HG02885 (cell line): ENCODE data around the gene AGBL4.

Experiments used
- ATAC-seq: cut with Tn5 transposase; IDR thresholded peaks from one replicate; pipeline ENCODE4 v1.9.1; 2021; ENCODE audit warnings: mild to moderate bottlenecking; ENCODE audit not compliant: unreplicated experiment, poor library complexity

The AGBL4 gene

DNA sequence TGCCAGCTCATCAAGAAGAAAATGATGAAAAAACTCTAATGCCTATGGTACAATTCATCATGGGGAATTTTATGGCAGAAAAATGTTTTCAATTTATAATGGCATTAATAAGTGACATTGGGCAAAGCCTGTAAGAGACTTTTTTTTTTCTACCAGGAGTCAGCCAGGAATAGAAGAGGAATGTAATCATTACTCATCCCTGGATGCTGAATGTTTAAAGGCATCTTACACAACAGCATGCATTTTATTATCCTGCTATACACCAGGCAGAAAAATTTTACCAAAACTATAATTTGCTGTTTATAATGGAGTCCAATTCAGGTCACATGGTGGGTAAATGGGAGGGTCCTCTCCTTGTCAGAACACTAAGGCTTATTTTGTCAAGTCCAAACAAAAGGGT is 1057.2 kb downstream of the AGBL4 start:
- no peak for ATAC-seq

GRCh38 chr1:48960320-48960719 is 1063.4 kb downstream of the AGBL4 start:
- ATAC-seq, result no peak

DNA sequence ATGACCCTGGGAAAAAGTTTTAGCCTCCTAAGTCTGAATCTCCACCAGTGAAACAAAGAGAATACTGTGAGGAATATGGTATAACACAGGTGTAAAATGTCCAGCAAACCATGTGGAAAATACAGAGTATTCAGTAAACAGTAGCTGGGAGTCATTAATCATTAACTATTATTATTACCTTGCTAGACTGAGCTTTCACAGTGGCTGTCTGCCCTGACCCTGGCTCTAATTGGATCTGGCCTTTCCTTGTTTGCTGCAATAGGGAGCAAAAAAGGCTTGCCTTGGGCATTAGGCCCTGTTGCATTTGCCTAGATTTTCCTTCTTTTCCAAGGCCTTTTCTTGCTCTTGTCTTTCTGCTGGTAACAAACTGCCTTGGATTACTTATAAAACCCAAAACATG is 1068.0 kb downstream of the AGBL4 start:
- ATAC-seq, result no peak

DNA sequence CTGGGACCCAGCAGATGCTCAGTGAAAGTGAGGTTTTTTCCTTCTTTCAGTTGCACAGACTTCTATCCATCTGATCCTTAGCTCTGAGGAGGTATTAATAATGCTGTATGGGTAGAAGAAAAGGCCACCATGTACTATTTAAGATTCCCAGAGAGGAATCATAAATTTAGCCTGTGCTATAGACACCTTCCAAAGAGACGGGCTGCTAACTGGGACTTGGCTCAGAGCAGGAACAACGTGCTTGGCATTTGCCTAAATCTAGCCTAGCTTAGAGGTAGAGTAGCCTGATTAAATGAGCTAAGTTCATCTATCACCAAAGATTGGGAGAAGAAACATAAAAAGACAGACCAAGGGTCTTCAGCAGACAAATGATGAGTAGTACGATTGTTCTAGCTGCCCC is 1070.1 kb downstream of the AGBL4 start:
- ATAC-seq, result no peak

DNA sequence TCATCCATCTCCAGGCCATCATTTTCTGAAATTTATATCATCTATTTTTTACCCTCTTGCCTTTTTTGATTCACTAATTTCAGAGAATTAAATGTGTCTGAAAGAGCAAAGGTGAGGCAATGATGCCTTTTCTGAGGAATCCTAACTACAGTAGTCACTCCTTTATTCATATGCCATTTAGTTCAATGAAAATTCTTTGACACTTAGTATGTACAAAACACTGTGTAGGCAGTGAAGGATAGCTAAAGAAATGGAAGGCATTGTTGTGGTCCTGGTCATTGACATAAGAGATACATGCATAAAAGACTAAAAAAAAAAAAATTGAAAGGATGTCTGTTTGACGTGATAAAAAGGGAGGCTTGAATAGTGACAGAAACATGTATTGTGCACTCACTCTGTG is 1075.2 kb downstream of the AGBL4 start:
- ATAC-seq, result no peak

GRCh38 chr1:48947761-48948537 is 1075.8 kb downstream of the AGBL4 start:
- no peak for ATAC-seq

DNA sequence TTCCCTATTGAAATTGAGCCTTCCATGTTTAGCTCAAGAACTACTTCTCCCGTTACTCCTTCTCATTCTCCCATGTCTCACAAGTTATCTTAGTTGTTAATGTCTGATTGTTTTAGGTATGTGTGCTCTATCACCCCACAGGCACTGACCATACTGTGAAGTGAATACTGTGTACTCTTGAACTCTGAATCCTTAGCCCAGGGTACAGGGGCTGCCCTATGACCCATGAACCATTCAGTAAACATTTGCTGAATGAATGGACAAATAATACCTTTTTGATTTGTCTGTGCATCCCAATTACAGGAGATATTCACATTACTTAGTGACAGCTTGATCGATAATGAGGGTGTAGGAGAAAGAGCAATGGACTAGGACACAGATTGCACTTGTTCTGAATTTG is 1077.7 kb downstream of the AGBL4 start:
- no peak for ATAC-seq

DNA sequence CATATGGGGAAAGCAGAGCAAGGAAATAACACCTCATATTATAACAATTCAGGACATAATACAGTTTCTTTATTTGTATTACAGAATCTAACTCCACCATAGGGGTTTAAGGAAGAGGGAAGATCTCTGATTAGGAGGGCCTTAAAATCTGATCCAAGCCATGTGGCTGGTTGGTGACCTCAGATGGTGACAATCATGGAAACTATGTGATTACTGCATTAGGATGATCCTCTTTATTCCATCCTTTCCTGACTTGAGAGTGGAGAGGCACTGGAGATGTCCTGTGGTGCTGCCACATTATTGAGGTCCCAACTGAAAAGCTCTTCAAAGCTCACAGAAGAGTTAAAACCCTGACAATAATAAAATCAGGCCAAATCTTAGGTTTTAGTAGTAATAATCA is 1078.9 kb downstream of the AGBL4 start:
- no peak for ATAC-seq

DNA sequence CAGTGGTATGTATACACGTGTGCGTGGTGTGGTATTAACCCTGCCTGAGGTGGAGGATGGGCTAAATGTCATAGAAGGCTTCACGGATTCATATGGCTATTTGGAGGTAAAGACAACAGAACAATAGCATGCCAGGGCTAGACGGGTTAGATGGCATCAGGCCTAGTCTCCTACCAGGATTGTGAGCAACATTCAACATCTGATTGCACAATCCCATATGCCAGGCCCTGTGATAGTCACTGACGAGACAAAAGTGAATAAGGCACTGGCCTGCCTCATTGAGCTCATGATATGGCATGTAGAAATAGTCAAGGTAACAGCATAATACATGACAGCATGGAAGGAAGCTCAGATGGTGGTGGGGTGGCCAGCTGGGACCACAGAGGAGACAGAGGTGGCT is 1079.9 kb downstream of the AGBL4 start:
- no peak for ATAC-seq

DNA sequence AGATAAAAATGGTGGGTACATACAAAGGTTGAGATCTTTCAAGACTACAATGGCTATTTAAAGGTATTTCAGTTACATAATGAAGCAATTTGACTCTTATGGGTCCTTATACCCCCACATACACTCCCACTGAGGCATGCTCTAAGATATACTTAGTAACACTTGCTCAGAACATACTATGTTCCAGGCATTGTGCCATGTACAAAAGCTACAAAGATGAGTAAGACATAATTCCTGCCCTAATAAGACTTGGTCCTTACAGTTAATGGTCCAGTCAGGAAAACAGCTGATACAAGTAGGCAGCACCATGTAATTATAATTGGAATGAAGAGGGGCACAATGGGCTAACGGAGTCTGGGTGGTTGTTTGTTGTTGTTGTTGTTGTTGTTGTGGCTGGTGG is 1080.4 kb downstream of the AGBL4 start:
- ATAC-seq, result no peak

- no peak for ATAC-seq
Observed at GRCh38 chr1:48940962-48941732, 1082.6 kb downstream of the AGBL4 start.

DNA sequence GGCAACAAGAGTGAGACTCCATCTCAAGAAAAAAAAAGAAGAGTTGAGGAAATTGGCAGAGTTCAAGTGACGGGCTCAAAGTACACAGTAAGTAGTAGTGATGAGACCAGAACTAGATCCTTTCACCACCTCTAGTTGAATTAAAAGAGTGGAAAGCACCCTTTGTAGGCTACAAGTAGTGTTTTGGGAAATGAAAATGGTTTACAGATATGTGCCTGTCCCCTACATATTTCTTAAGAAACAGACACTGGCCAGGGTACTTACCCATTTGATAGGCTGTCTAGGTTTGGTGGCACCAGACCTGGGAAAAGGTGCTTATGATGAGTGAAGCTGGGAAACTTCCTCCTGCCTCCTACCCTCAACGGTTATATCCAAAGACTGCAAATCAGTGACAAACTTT is 1083.4 kb downstream of the AGBL4 start:
- ATAC-seq, result no peak

DNA sequence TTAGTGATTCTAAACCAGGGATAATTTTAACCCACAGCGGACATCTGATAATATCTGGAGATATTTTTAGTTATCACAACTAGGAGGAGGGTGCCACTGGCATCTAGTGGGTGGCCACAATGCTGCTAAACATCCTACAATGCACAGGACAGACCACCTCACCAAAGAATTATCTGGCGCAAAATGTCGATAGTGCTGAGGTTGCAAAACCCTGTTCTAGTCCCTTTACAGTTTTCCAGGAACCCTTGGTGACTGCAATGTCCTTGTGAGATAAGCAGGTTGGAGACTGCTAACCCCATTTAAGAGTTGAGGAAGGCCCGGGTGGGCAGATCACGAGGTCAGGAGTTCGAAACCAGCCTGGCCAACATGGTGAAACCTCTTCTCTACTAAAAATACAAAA is 1083.9 kb downstream of the AGBL4 start:
- no peak for ATAC-seq

DNA sequence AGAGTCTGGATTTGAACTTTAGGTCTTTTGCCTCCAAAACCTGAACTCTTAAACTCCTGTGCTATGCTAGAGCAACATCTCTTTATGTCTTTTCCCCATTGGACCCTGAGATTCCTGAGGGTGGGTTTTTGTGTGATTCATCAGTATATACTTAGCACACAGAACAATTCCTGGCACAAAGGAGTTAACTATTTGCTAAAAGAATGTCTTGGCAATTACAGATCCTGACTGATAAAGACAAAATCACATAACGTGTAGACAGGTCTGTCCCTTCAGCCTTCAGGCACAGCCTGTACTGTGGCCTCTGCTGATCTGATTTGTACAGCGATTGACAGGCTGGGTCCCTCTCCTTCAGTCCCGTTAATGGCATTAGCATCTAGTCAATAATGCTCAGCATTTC is 1084.7 kb downstream of the AGBL4 start:
- no peak for ATAC-seq

GRCh38 chr1:48937732-48938131 is 1086.0 kb downstream of the AGBL4 start:
- no peak for ATAC-seq

GRCh38 chr1:48936436-48936835 is 1087.3 kb downstream of the AGBL4 start:
- no peak for ATAC-seq

DNA sequence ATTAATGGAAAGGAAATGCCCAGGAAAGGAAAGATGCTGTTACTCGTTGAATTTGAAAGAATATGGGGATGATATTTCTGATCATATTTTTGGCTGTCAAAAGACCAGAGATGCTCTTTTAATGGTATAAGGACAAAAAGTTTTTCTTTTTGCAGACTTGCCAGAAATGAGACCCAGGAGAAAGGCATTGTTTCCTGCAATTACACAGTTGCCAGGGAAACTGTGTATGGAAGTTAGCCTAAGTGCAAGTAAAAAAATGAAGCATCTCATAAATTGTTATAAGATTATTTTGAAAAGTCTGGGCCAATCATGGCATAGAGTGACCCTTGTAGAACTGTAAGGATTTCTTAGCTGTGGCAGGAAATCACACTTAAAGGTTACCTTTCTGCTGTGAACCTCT is 1091.4 kb downstream of the AGBL4 start:
- no peak for ATAC-seq

GRCh38 chr1:48931506-48932192 is 1092.1 kb downstream of the AGBL4 start:
- no peak for ATAC-seq

DNA sequence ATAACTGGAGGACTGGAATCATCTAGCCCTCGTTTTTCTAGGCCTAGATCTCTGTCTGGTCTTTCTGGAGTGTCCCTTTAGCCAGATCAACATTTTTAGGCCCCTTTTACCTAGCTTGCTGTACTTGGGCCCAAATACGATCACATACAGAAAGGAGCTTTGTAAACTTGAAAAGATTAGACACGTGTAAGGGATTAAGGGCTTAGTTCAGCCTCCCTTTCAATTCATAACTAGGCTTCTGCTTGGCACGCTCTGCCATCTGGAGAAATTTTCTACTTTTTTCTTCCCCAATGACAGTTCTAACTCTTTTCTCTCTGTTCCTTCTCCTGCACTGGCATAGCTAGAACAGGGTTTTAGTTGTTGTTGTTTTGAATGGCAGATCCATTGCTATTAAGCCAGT is 1093.7 kb downstream of the AGBL4 start:
- no peak for ATAC-seq

GRCh38 chr1:48924099-48924498 is 1099.7 kb downstream of the AGBL4 start:
- no peak for ATAC-seq

DNA sequence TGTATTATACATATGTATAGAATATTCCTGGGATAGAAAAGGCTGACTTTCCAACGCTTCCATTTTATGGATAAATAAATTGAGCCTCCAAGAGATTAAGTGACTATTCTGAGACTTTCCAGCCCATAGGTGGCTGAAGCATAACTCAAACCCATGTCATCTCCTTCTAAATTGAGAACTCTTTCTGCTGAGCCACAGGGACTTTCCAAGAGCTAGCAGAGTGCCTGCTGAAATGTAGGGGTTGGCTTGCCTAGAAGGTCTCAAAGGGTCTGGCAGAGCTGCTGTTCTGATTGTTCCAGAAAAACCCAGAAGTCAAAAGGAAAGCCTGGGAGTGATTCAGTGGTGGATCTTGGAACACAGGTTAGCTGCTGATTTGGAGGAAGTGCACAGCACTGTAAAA is 1100.6 kb downstream of the AGBL4 start:
- no peak for ATAC-seq
